Raji (cell line): ENCODE measurements around the gene KLF15.

Experiments
- POLR2A ChIP-seq: IDR thresholded peaks from 2 replicates; pipeline ENCODE4 v1.6.1; 2011; ENCODE audit warnings: low read depth, low read length, control low read depth; ENCODE audit not compliant: insufficient read depth

KLF15 gene

DNA sequence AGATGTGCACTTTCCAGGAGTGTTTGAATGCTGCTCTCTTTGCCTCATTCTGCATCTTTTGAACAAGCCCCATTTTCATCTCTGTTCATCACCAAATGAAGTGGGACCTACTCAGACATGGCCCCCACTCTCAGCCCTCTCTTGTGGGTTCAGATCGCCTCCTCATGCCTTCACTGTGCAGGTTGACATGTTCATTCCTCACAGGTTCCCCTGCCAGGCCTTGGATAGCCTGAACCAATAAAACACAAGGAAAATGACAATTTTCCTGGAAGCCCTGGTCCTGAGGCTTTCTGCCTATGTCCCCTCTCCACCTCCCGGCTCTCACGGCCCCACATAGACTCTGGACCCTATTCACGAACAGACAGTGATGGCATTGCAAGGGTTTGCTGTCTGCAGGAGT, 17.7 kb downstream of the KLF15 start:
- TF ChIP-seq POLR2A: no peak

DNA sequence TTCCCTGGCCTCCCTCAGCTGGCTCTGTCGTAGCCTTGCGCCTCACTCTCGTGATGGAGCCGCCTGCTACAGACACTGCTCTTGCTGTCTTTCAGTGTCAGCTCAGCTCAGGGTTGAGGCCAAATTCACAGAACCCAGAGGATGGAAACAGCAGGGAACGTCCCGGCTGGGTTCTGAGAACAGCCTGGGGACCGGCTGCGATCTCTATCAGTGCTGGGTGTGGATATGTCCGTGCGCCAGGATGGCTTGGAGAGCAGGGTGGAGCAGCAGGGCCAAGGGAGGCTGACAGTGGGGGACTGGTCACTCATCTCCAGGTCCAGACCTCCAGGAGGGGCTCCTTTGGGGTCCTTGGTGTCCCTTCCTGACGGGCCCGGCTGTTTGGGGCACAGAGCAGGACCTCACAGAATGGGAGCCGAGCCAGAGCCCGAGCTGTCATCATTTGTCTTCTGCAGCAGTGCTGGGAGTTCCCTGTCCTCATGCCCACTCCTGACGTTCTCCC, 18.4 kb downstream of the KLF15 start:
- TF ChIP-seq POLR2A: no peak

DNA sequence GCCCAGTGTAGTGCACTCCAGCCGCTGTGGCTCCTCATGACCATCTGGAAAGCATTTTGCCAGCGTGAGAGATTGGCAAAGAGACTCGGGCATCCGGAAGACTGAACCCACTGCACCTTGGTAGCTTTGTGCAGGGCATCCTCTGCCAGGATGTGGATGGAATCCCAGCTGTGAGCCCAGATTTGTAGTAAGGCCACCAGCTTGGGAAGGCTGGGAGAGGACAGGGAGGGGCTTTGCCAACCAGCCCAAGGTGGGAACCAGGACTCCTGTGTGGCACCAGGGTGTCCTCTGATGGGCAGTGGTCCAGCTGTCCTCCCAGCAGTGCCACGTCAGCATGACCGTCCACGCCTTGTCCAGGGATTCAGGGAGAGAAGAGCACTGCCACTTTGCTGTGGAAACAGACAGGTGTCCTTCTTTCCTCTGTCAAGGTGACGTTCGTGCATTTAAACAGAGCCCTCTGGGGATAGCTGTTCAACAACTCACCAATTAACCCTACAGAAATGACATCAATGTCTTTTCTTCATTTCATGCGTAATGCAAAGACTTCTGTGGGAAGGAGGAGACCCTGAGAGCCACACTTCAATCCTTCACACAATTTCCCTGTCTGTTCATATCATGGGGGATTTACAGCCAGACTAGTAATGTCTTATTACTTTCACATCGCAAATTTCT, 19.1 kb downstream of the KLF15 start:
- TF ChIP-seq POLR2A: no peak

DNA sequence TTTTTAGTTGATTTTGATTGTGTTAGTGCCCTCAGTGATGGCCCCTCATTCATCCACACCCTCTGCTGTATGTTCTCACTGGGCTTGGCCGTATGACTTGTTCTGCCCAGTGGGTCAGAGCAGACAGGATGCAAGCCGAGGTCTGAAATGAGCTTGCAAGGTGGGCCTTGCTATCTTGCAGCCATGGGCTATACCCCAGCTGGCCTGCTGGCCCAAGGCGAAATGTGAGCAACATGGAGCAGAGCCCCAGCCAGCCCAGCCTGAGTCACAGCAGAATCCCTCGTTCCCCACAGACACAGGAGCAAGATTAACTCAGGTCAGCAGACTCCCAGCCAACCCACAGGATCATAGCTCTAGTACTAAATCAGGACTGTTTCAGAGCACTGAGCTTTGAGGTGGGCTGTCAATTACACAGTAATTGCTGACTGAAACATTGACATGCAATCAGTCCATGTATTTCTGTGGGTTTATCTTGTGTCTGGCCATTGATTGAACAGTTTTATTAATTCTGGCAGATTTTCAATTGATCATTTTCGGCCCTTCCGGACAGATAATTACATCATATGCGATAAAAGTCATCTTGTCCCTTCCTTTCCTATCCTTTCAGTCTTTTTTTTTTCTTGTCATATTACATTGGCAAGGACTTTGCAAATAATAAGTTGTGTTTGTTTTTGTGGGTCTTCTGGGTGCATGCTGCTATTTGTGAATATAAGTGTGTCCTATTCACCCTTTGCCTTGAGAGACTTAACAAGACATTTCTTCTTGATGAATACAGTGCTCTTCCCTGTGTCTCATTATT, 27.1 kb downstream of the KLF15 start:
- TF ChIP-seq POLR2A: no peak

DNA sequence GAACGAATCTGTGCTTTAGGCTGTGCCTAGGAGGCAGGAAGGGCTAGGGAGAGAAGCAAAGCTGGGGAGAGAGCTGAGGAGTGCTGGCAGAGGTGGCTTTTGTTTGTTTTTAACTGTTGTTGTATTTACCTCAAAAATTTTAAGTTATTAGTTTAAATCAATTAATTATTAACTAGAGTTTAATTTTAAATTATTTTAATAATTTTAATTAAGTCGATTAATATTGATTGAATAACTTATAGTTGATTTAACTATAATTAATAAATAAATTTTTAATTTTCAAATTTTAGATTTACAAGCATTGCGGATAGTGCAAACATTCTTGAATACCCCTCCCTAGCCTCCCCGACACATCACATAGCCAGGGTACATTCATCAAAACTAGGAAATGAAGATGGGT, 30.6 kb downstream of the KLF15 start:
- no peak for TF ChIP-seq POLR2A

DNA sequence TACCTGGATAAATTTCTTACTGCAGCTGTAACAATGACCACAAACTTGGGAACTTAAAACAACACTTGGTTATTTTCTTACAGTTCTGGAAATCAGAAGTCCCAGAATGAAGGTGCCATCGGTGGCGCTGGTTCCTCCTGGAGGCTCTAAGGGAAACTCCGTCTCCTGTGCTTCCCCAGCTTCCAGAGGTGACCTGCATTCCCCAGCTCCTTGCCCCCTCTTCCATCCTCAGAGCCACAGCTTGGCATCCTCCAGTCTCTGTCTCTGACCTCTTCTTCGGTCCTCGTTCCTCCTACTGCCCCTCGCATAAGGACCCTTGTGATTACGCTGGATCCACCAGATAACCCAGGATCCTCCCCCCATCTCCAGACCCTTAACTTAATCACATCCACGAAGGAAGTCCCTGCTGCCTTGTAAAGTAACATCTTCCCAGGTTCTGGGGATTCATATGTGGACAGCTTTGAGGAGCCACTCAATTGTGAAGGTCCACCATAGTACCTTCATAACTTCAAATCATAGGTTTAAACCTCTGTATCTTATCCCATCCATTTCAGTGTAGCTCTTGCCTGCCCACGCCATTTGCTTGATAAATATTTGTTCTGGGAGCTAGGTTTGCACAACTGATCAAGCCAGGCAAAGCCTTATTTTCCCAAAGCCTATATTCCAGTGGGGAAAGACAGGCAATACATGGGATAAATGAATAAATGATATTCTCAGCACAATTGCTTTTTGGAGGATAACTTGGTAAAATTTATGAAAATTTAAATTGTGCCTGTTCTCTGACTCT, 34.8 kb downstream of the KLF15 start:
- TF ChIP-seq POLR2A: no peak

DNA sequence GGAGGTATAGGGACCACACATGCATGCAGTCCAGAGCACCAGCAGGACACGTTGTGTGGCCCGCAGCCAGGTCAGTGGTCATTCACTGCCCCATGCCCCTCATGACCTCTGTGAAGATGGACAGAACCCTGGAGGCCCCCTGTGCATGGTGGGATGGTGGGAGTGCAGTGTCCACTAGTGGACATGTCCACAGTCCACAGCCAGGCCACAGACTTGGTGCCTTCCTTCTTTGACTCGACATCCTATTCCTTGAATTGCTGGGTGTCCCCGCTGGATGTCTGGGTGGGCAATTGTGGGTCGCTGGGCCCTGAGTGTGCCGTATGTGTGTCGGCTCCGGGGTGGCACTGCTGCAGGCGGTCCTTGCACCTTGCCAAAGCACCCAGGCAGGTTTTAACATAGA, 35.7 kb downstream of the KLF15 start:
- no peak for TF ChIP-seq POLR2A

DNA sequence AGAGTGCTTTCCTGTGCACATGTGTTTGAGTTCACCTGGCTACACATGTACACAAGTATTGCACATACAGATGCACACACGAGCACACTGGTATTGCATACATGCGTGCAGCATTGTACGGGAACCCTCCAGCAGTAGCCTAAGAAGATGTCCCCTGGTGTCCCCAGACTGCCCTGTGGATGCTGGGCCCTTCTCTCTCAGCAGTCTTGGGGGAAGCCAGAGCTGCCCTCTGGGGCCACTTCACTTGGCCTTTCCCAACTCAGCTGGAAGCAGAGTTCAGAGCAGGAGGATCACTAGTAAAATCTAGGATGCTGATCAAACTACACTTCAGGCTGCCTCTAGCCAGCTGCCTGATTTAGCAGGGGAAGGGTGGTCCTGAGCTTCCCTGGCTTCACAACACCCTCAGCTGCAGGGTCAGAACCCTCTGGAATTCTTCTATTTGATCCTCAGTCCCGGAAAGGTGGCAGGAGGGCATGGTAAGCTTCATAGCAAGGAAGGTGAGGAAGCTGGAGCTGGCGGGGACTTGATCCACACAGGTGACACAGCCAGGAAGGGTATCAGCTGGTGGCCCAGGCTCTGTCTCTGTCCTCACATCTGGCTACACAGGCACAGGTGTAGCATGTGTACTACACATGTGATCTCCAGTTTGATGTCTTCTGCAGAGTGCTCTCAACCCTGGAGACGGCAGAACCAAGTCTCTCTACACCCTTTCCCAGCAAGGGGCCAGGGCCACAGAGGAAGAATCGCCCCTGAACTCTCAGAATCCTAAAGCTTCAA, 36.5 kb downstream of the KLF15 start:
- TF ChIP-seq POLR2A: no peak

DNA sequence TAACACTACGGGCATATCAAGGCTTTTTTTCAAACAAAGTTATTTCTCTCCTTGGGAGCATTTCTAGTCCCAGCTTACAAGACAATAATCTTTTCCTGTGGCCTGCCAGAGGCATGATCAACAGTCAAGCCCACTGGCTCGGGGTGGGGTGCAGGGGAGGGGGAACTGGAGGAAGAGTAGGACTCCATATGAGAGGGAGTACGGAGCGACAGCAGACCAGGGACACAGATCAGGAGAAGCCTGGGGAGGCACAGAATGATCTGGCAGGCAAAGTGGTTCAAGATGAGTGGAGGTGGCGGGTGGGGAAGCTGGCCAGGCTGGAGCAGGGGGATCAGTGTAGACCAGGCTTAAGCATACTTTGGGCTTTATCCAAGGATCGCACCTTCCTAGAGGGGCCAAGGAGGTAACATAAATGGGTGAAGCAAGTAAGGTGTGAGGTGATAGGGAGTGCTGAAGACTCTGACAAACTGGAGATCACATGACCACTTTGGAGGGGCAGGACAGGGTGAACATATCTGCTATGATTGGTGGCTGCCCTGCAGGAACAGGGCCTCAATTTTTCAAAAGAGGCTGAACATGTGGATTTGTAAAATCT, 37.4 kb downstream of the KLF15 start:
- TF ChIP-seq POLR2A: no peak

DNA sequence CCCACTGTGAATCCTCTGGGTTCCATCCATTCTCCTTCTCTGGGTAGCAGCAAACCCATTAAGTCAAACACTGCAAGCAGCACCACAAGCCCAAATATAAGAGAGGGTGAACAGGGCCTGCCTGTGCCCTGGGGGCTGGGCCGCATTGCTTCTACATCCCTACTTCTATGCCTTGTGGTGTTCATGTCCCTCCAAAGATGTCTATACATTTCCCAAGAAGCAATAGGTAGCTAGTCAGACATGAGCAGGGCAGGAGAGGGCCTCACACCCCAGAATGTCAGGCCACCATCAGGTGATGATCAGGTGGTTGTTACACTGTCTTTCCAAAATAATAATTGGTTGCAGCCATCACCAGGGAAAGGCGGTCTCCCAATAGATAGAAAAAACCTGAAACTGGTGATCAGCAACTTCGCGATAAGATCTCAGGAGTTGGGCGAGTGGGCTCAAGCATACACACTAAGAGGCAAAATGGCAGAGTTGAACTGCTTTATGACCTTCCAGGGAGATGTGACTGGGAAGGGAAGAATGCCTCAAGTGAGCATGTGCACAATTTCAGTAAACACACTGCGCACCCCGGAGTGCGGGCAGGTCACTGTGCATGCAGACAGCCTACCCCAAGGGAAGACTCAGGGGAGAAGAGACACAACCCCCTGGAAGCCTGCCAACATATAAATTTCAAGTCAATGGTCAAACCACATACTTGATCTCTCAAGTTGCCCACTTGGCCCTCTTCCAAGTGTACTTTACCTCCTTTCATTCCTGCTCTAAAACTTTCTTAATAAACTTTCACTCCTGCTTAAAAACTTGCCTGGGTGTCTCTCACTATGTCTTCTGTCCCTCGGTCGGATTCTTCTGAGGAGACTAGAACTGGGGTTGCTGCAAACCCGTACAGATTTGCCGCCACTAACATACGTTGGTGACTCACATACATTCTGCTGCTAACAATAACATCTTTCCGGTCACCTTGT, 39.9 kb downstream of the KLF15 start:
- TF ChIP-seq POLR2A: no peak

DNA sequence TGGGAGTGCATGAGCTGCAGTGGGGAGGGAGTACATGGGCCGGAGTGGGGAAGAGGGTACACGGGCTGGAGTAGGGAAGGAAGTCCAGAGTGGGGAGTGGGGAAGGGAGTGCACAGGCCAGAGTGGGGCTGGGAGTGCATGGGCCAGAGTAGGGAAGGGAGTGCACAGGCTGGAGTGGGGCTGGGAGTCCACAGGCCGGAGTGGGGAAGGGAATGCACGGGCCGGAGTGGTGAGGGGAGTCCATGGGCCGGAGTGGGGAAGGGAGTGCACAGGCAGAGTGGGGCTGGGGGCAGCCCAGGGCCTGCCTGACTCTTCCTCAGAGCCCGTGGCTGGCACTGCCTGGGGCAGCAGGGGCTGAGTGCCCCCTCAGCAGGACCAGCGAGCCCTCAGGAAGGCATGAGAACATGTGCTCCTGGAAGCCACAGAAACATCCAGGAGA, 40.7 kb downstream of the KLF15 start:
- TF ChIP-seq POLR2A: no peak

DNA sequence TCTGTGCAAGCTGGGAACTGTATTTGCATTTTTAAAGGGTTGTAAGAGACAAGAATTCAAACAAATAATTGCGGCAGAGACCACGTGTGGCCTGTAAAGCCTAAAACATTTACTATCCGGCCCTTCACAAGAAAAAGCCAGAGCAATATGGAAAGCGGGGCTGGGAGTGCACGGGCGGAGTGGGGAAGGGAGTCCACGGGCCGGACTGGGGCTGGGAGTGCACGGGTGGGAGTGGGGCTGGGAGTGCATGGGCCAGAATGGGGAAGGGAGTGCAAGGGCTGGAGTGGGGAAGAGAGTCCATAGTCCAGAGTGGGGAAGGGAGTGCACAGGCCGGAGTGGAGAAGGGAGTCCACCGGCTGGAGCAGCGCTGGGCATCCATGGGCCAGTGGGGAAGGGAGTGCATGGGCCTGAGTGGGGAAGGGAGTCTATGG, 41.2 kb downstream of the KLF15 start:
- TF ChIP-seq POLR2A: no peak
